Measurements from ENCODE around the gene ASCC3.

ASCC3 gene

GRCh38 chr6:100484474-100484873 is 396.7 kb downstream of the ASCC3 start:
- no peak for DNase-seq

GRCh38 chr6:100482698-100483097 is 398.4 kb downstream of the ASCC3 start:
- no peak for DNase-seq

DNA sequence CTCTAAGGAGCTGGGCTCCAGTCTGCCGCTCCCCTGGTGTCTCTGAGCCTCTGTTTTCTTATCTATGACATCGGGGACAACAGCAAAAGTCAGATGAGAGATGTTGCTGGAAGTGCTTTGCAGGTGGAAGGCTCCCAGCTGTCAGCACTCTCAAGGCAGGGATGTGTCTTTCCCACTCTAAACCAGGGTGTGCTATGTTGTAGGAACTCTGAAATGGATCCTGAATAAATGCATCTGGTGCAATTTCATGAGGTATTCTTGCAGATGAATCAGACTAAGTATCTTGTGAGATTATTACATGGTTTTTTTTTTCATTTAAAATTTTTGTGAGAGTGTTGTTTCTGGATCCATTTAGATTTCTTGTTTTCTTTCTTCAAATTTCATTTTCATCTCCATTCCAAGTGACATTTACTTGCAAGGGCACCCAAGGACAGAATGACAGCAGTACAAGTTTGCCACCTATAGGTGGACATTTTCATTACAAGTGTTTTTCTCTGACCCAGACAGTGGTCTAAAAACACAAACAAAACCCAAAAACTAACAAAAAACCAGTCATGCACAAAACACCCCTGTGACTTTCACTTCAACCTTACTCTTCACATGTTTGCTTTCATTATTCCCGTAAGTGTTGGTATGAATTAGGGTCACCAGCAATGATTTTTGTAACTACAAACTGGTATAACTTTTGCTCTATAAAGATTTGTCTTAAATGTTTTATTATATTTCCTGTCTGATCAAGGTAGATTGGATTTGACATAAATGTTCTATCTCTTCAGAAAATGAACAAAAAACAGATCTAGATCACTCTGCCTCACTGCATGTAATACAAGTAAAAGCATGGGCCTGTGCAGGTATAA is 401.7 kb downstream of the ASCC3 start:
- no peak for DNase-seq

- DNase-seq, result peak; percentile 4
These were observed 405.4 kb downstream of the ASCC3 start for GRCh38 chr6:100475554-100476320.

DNA sequence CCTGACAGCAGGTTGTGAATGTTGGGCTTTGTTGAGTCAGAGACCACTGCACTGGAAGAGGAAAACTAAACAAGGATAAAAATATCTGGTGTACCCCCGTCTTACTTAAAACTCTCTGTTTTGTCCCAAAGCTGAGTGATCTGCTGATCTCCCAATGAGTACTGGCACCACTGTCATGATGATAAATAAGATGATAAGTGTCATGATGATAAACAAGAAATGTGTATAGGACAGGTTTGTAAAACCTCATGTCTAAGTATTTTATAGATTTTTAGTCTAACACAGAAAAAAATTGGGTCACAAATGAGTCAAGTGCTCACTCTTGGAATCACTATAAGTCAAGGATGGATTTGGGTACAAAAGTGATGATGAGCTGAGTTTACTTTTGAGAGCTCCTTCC is 407.9 kb downstream of the ASCC3 start:
- no peak for DNase-seq

GRCh38 chr6:100472674-100473073 is 408.5 kb downstream of the ASCC3 start:
- peak; percentile 23 for DNase-seq

- DNase-seq, result no peak
These were observed 410.6 kb downstream of the ASCC3 start for GRCh38 chr6:100470422-100471120.

GRCh38 chr6:100469101-100469859 is 411.8 kb downstream of the ASCC3 start:
- DNase-seq, result no peak

DNA sequence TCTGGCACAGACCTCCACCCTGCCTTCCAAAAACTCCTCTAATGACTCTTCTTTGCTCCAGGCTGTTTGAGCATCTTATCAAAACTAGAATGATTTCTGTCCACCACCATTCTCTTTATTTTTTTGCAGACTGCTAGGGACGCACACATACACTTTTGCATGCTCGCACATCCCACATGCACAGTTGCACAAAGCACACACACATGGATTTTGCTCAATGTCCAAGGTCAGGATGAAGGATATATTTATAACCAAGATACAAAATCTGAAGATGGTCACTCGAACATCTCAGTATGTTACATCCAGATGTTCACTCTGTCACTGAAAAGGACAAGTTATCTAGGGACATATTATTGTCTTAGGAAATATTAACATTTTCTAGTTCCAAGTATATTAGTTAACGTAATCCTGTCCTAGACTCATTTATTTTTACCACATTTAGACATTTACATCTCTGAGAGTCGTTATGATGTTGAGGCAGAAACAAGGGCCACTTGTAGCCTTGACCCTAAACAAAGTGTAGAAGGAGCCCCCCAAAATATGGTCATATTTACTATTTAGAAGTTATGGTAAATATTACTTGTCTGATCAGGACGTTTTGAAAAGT is 413.0 kb downstream of the ASCC3 start:
- DNase-seq, result no peak

GRCh38 chr6:100467129-100468015 is 413.8 kb downstream of the ASCC3 start:
- DNase-seq, result no peak

GRCh38 chr6:100466410-100467128 is 414.6 kb downstream of the ASCC3 start:
- DNase-seq, result no peak

GRCh38 chr6:100465701-100466409 is 415.3 kb downstream of the ASCC3 start:
- no peak for DNase-seq

- no peak for DNase-seq
These were observed 416.0 kb downstream of the ASCC3 start, which contains the start of gene SIM1 for GRCh38 chr6:100464903-100465700. Gene SIM1 (minus strand): TSS chr6:100464921. CDS start chr6:100463468, 1,453 bp downstream.

DNA sequence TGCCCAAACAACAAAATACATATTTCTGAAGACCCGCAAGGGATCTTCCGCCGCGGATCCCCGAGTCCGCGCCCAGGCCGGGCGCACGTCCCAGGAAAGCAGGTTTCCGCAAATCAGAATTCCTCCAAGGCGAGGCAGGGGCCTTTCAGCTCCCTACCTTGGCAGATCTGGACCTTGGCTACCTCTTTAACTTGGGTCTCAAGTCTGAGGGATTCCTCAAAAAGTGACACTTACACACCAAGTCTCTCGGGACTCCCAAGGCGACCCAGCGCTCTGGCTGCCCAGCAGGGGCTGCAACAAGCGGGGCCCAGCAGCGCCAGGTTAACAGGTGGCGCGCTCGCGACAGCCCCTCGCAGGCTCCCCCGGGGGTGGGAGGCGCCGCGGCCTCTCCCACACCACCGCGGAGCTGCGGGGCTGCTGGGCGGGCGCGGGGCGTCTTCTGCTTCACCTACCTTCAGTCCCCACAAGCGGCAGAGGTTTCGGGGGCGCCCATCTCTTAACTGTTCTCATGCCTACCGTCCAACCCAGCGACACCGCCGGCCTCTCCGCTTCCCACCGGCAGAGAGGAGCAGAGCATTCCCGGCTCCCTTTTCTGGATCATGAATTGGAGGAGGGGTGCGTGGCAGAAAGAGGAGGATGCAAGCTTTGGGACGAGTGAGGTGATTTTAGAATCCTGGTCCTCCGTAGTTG is 416.8 kb downstream of the ASCC3 start:
- DNase-seq, result no peak

DNA sequence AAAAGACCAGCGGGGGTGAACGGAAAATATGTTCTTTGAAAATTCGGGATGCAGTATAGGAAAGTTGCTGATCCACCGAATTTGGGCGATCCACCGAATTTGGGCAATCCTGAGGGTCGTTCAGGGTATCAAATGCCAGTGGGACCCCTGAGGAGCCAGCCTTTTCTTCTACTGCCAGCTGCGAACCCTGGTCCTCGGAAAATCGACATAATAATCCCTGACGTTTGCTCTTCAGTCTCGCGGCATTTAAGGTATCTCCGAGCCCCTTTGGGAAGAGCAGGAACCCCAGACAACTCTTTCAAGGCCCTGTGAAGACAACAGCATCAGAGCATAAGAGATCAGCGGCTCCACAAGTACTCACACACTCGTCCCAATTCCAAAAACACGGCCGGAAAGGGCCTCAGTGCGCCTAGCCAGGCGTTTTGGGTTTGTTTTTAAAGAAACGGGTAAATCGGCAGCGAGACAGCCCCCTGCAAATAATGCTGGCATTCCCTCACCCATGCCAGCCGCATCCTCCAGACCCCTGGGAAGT is 417.4 kb downstream of the ASCC3 start:
- no peak for DNase-seq

- no peak for DNase-seq
These were observed 418.2 kb downstream of the ASCC3 start for GRCh38 chr6:100462706-100463629.
